Vagina (tissue), 2 donors: ENCODE data around the gene ACVR2B.

Source experiments
- CTCF ChIP-seq, 3 experiments: fragments of 450-650 bp in 2 of 3; fragments of 200-600 bp in 1 of 3; sonication (generic) in 1 of 3; IDR thresholded peaks; one replicate each; pipeline ENCODE4 v1.5.1; 2017 to 2019; ENCODE audit warnings: antibody characterized with exemption in 3 of 3, mild to moderate bottlenecking in 2 of 3, moderate library complexity in 2 of 3
- POLR2A ChIP-seq, 2 donors: fragments of 450-650 bp; IDR thresholded peaks; one replicate each; pipeline ENCODE4 v1.6.1; 2017; ENCODE audit warnings: antibody characterized with exemption in 2 of 2, mild to moderate bottlenecking in 2 of 2, moderate library complexity in 2 of 2
- POLR2AphosphoS5 ChIP-seq, 2 donors: sonication (generic); formaldehyde crosslinking; IDR thresholded peaks; one replicate each; pipeline ENCODE4 v1.9.0; 2017; ENCODE audit warnings: antibody characterized with exemption in 2 of 2, mild to moderate bottlenecking in 2 of 2, low read depth in 1 of 2; ENCODE audit not compliant: insufficient read depth in 1 of 2

- no peak for TF ChIP-seq POLR2A (IDR thresholded peaks at IDR 0.05)
- TF ChIP-seq POLR2AphosphoS5 (IDR thresholded peaks at IDR 0.05; ENCODE audit: insufficient read depth in 1 of 2, low read depth in 1 of 2), result no peak
- TF ChIP-seq CTCF (IDR thresholded peaks at IDR 0.05), result no peak
Measured at GRCh38 chr3:38510631-38511030, 56.9 kb downstream of the ACVR2B start.
